Gastroesophageal sphincter (tissue), 3 donors: ENCODE data around the gene PARL.

ENCODE experiments used
- EP300 ChIP-seq: sonication (generic); formaldehyde crosslinking; IDR thresholded peaks from one replicate; pipeline ENCODE4 v1.6.1; 2017; ENCODE audit warnings: antibody characterized with exemption, mild to moderate bottlenecking
- POLR2A ChIP-seq, 2 donors: fragments of 450-650 bp; IDR thresholded peaks; one replicate each; pipeline ENCODE4 v1.6.1; 2017; ENCODE audit warnings: antibody characterized with exemption in 2 of 2, mild to moderate bottlenecking in 2 of 2, moderate library complexity in 1 of 2
- POLR2AphosphoS5 ChIP-seq: sonication (generic); formaldehyde crosslinking; IDR thresholded peaks from one replicate; pipeline ENCODE4 v1.6.1; 2017; ENCODE audit warnings: antibody characterized with exemption
- TF ChIP-seq, protein P1 (sequence below), 4 experiments: fragments of 200-600 bp in 2 of 4; fragments of 450-650 bp in 2 of 4; sonication (generic) in 1 of 4; IDR thresholded peaks; one replicate each; pipeline ENCODE4 v1.5.1; 2017 to 2019; ENCODE audit warnings: antibody characterized with exemption in 4 of 4, mild to moderate bottlenecking in 2 of 4, moderate library complexity in 2 of 4

DNA sequence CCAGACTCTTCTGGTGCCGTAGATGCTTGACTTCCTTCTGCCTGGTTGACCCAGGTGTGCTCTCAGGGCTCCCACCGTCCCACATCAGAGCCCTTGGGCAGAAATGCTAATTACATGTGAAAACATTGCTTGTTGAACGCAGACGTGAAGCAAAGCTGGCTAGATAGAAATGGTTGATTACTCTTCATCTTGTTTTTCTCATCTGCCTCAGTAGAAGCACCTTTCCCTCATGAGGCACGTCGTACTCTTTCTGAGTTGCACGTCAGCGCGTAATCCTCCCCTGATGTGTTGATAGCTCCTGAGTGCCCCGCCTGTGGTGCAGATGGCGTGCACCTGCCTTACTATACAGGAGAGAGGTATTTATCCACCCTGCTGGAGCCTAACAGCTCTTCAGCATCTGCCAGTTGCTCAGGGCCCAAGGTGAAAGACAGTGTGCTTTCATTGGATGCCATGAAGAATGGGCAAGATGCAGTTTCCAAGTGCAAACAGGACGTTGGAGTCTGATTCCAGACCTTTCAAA lies 77.4 kb downstream of the PARL start:
- TF ChIP-seq, protein P1, sequence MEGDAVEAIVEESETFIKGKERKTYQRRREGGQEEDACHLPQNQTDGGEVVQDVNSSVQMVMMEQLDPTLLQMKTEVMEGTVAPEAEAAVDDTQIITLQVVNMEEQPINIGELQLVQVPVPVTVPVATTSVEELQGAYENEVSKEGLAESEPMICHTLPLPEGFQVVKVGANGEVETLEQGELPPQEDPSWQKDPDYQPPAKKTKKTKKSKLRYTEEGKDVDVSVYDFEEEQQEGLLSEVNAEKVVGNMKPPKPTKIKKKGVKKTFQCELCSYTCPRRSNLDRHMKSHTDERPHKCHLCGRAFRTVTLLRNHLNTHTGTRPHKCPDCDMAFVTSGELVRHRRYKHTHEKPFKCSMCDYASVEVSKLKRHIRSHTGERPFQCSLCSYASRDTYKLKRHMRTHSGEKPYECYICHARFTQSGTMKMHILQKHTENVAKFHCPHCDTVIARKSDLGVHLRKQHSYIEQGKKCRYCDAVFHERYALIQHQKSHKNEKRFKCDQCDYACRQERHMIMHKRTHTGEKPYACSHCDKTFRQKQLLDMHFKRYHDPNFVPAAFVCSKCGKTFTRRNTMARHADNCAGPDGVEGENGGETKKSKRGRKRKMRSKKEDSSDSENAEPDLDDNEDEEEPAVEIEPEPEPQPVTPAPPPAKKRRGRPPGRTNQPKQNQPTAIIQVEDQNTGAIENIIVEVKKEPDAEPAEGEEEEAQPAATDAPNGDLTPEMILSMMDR (IDR thresholded peaks at IDR 0.05): no peak
- no peak for TF ChIP-seq POLR2A (IDR thresholded peaks at IDR 0.05)
- no peak for TF ChIP-seq EP300
- TF ChIP-seq POLR2AphosphoS5: no peak
